GM19240 (cell line): Measurements from ENCODE around the gene PGRMC1.
"Not testable (repeated sequence)": the region's sequence is repeated elsewhere in the genome, so short reads cannot be mapped to it uniquely, and the experiment has no call there.

Source experiments
- DNase-seq: peaks from one replicate; pipeline ENCODE4 v3.0.0; 2011; ENCODE audit warnings: low spot score; ENCODE audit not compliant: insufficient read length

The PGRMC1 gene

GRCh38 chrX:119231936-119232445 is 4.1 kb upstream of the PGRMC1 start:
- no peak for DNase-seq

- no peak for DNase-seq
These were observed 1.0 kb upstream of the PGRMC1 start for GRCh38 chrX:119235051-119235511.

GRCh38 chrX:119236623-119237561 is 807 bp downstream of the PGRMC1 start:
- no peak for DNase-seq

GRCh38 chrX:119237562-119237942 is 1.5 kb downstream of the PGRMC1 start:
- no peak for DNase-seq

GRCh38 chrX:119238557-119238956 is 2.5 kb downstream of the PGRMC1 start:
- no peak for DNase-seq

GRCh38 chrX:119240356-119240755 is 4.3 kb downstream of the PGRMC1 start:
- DNase-seq: no peak

- no peak for DNase-seq
These were observed 11.6 kb downstream of the PGRMC1 start for GRCh38 chrX:119247702-119248101.

GRCh38 chrX:119249891-119250290 is 13.8 kb downstream of the PGRMC1 start:
- DNase-seq: no peak

- no peak for DNase-seq
These were observed 15.3 kb downstream of the PGRMC1 start for GRCh38 chrX:119251386-119251785.

- DNase-seq: no peak
These were observed 16.6 kb downstream of the PGRMC1 start for GRCh38 chrX:119252716-119253115.

- DNase-seq: peak; percentile 11
These were observed 30.4 kb downstream of the PGRMC1 start for GRCh38 chrX:119266364-119266995.

GRCh38 chrX:119267115-119267514 is 31.0 kb downstream of the PGRMC1 start:
- DNase-seq: not testable (repeated sequence)

- DNase-seq: no peak
These were observed 36.9 kb downstream of the PGRMC1 start for GRCh38 chrX:119272882-119273419.

GRCh38 chrX:119273420-119274192 is 37.5 kb downstream of the PGRMC1 start:
- DNase-seq: no peak

GRCh38 chrX:119282347-119282746 is 46.3 kb downstream of the PGRMC1 start:
- DNase-seq: not testable (repeated sequence)

GRCh38 chrX:119288890-119289393 is 52.9 kb downstream of the PGRMC1 start:
- DNase-seq: no peak

GRCh38 chrX:119290476-119290875 is 54.4 kb downstream of the PGRMC1 start:
- no peak for DNase-seq

GRCh38 chrX:119291246-119291645 is 55.2 kb downstream of the PGRMC1 start:
- not testable (repeated sequence) for DNase-seq

GRCh38 chrX:119292445-119292844 is 56.4 kb downstream of the PGRMC1 start:
- DNase-seq: no peak
